Fibroblast of the conjunctiva (primary cell): ENCODE data around the gene AMER3.

Source experiments
- DNase-seq: peaks from one replicate; pipeline ENCODE4 v3.0.0-alpha.2; 2010; ENCODE audit warnings: low read depth

The AMER3 gene

GRCh38 chr2:130749641-130750040 lies 5.7 kb upstream of the AMER3 start:
- no peak for DNase-seq

- no peak for DNase-seq
These were observed 529 bp upstream of the AMER3 start for GRCh38 chr2:130754811-130755210.

DNA sequence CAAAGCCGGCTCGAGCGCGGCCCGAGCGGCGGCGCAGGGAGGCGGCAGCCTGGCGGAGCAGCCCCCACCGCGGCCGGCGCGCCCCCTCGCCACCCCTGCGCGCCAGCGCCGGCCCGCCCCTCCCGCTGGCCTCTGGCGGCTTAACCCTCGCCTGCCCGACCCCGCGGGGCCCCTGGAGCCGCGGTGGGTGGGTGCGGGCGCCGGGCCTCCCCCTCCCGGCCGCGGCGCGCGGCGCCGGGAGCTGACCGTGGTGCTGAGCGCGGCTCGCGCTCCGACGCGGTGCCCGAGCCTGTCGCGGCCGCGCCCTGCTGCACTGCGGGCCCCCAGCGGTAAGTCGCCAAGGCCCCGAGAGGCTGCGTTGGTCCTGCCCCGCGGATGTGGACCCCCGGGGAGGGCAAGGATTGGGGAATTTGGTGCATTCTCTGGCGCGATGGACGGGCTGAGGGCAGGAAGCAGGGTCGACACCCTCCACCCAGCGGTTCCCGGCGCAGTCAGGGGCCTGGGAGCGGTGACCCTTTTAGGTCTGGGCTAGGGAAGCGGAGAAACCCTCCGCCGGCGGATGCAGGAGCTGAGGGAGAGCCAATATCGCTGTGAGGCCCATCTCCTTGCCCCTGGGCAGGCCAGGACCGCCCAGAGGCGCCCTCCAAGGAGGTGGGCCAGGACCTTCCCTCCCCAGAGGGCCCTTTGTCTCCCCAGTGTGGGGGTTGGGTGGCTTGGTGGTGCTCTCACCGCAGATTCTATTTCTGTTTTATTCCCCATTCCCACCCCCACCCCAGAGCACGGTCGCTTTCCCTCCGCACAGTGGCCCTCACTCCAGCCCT lies 923 bp downstream of the AMER3 start:
- no peak for DNase-seq

DNA sequence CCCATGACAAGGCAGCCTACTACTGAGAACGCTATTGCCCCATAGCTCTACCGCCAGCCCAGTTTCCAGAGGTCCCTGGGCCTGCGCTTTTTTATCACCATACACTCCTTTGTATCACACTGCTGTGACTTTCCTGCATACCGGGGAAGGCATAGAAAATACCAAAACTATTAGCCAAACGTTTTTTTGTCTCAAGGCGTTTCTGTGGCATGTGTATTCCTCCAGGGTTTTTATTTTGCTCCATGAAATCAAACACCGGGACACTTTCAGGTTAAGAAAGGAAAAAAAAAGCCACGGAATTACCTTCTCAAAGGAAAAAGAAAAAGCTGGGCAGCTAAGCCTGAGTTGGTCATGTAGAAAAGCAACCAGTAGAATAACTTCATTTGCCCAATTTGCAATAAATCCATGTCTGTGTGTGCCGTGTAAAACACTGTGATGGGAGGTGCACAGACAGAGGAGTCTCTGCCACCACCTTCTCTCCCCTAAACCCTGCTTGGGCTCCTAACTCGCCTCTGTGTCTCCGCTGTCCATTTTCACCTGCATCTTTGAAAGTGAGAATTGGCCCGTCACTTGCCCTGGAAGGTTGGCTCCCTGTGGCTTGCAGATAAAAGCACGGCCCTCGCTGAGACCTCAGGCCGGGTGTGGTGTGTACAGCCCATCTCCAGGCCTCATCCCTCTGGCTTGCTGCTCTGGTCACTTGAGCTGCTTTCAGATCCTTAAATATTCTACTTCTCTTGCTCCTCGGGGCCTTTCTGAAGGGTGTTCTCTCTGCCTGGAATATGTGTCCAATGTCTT lies 1.7 kb downstream of the AMER3 start:
- DNase-seq: no peak

- DNase-seq: no peak
These were observed 4.8 kb downstream of the AMER3 start for GRCh38 chr2:130759906-130760753.

DNA sequence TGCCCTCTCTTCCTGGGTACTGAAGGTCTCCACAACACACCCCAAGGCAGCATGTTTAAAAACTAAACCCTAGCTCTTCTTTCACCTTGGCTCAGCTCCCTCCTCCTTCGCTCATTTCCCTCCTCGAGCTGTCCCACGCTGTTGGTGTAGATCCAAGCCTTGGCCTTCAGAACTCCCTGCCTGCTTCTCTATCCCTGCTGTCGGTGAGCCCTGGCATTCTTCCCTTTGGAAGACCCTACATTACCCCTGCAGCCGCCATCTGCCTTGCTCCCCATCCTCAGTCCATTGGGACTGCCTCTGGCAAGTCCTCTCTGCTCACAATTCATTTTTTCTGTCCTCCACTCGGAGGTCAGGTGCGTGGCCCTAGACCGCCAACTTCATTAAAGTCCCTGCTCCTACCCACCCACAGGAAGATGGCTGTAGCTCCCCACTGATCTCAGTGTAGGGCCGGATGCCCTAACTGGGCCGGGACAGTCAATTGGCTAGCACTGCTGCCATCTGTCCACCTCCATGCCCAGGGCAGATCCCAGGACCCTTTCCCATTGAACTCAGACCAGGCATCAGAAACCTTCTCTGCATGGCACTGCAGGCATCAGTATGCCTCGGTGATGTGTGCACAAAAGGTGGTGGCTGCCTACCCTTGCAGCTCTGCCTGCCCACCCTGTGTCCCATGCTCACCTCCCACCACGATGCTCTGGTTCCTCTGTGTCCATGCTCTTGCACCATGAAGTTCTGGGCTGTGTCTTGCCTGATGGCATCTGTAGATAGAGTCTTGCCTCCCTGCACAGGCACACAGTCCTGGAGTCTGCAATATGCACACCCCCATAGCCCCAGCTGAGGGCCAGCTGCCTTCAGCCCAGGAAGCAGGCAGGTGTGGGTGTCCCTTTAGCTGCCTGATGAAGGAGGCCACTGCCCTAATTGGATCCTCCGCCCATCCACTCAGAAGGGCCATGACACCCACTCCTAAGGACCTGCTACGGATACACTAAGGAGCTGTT lies 5.7 kb downstream of the AMER3 start:
- DNase-seq: no peak

DNA sequence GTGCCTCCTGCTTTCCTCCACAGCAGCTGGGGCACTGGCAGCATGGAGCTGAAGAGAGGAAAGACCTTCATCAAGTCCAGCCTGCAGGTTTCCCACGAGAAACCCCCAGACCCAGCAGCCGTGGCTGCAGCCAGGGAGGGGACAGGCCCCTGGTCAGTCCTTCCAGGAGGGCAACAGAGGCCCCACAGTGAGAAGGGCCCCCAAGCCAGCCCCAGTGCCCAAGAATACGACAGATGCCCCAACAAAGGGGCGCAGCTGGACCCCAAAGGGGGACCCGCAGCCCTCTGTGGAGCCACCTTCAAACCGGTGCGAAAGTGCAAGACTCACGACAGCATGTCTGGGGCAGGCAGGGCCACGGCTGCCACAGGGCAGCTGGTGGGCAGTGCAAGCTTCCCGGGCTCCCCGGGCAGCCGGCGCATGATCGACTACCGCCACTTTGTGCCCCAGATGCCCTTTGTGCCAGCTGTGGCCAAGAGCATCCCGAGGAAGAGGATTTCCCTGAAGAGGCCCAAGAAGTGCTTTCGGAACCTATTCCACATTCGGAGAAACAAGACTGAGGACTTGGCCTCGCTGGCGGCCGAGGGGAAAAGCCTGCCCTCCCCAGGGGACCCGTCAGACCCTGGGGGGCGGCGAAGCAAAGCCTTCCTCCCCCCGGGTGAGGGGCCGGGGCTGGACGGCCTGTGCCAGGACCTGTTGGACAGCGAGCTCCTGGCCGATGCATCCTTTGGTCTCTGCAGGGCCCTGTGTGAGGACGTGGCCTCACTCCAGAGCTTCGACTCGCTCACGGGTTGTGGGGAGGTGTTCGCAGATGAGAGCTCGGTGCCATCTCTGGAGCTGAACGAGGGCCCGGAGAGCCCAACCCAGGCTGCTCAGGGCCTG lies 6.9 kb downstream of the AMER3 start:
- no peak for DNase-seq

DNA sequence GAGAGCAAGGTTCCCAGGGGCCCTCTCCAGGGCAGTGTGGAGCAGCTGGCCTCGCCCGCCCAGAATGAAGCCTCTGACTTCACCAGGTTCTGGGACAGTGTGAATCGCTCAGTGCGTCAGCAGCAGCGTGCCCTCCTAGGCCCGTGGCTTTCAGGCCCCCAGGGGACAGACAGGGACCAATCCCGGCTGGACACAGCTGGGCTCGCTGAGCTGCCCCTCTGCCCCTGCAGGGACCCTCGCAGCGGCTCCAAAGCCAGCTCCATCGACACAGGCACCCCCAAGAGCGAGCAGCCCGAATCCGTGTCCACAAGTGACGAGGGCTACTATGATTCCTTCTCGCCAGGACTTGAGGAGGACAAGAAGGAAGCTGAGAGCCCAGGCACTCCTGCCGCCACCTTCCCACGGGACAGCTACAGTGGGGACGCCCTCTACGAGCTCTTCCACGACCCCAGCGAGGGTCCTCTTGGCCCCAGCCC lies 7.6 kb downstream of the AMER3 start:
- no peak for DNase-seq

DNA sequence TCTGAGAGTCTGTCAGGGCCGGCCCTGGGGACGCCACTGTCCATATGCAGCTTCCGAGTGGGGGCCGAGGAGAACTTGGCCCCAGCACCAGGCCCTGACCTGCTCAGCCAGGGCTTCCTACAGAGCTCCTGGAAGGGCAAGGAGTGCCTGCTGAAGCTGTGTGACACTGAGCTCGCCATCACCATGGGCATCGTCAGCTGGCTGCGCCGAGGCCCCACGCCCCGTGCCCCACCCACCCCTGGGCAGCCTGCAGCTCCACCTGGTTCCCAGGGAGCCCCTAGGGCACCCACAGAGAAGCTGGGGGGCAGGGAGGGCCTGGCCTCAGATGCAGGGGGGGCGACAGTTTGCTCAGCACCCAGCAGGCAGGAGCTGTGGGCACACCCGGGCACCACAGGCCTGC lies 8.1 kb downstream of the AMER3 start:
- no peak for DNase-seq

GRCh38 chr2:130764035-130764820 lies 8.9 kb downstream of the AMER3 start:
- DNase-seq: no peak

- no peak for DNase-seq
These were observed 9.4 kb downstream of the AMER3 start for GRCh38 chr2:130764821-130765115.

DNA sequence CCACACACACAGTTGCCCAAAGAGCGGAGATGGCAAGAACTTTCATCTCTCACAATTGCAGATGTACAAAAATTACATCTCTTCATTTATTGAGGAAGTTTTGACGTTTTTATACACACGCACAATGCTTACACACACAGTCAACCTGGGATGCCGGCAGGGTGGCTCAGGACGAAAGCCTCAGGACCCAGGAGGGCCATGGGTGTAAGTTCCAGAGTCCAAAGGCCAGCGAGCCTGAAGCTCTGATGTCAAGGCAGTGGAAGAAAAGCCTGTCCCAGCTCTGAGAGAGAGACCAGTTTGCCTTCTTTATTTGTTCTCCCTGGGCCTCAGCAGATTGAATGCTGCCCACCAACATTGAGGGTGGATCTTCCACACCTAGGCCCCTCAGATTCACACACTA lies 10.1 kb downstream of the AMER3 start:
- no peak for DNase-seq

DNA sequence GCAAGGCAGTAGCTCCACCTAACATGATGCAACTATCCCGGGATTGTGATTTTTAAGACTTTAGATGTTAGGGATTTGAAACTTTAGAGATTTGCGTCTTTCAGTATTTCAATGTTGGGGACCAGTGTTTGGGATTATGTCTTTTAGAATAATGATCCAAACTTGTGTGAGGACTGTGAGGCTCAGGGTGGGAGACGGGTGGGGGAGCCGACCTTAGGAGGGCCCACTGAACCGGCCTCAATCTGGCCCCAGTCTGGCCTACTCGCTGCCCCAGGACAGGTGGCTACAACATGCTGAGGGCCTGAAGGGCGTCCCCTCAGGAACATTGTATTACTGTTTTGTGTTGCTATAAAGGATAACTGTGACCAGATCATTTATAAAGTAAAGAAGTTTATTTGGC lies 10.7 kb downstream of the AMER3 start:
- DNase-seq: no peak

- no peak for DNase-seq
These were observed 11.5 kb downstream of the AMER3 start for GRCh38 chr2:130766711-130767407.

DNA sequence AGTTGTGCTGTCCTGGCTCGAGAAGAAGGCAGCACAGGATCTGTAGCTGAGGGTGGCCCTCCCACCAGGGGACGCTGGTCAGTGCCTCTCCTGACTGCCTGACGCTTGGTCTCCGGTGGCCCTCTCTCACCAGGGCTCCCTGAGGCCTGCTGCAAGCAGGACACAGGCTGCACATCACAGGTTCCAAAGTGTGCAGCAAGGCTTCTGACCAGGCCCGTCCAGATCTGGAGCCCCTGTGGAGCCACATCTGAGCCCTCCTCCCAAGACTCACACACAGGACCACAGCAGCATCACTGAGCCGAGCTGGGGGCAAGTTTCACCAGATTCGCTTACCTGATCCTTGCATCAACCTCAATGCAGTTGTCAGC lies 12.1 kb downstream of the AMER3 start:
- no peak for DNase-seq

DNA sequence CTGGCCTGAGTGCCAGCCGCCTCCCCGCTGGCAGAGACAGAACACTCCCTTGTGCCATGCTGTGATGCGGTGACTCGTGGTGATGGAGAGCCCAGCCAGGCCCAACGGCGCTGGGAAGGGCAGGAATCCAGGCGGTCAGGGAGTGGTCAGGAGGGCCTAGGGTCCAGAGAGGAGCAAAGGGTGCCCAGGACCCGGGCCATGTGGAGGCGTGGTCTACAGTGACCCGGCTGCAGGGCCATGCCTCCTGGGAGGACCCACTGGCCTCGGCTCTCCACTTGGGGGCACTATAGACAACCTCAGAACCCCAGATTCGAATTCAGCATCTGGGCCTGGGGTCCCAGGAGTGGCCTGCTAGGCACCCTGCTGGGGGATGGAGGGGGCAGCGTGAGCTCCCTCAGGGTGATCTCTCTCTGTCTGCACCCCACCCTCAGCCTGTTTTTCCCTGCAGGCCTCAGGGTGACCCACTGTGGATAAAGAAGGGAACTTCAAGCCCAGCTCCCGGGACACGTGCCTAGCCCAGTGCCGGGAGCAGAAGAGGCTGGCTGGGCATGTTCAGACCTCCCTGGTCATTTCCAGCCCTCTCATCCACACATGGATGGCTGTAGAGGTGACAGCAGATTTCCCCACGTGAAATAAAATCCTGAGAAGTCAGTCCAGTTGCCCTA lies 13.0 kb downstream of the AMER3 start:
- no peak for DNase-seq

DNA sequence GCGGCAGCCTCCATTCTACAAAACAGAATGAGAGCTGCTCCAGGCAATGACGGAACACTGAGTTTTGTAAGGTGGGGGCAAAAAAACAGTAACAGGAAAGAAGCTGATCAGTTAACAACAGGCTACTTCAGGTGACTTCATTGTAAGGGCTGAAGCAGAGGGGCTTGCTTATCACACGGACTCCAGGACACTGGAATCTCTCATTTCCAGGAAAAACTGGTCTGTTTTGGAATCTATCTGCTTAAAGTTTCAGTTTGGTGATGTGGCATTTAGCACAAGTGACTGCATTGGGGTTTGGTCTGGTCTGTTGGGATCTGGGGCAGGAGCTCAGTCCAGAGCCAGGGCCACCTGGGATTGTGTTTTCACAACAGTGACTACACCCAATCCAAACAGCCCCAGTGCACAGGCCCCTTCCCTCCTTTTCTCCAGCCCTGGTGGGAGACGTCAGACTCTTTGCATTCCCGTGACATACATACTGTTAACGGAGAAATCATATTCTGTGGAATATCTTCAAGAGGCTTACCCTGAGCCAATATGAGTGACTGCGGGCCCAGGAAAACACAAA lies 14.1 kb downstream of the AMER3 start:
- DNase-seq: no peak

DNA sequence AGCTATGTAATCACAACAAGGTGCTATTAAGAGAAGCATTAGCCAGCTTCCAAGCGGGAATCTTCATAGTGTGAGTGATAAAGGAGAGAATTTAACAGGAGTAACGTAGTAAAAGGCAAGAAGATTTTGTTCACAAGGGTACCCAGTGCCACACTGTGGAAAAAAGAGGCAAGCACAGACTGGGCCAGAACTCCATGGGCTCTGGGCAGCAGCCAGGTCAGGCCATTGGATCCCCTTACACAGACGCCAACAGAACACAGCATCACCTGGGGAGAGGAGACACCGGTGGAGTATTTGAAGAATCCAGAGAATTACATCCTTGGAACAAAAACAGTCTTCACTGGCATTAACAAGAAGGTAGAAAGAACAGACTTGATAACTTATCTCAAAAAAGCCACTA lies 21.2 kb downstream of the AMER3 start:
- DNase-seq: no peak
